GM18520 (cell line): ENCODE data around the gene DYNC1LI2.
"Not testable (repeated sequence)": the region's sequence is repeated elsewhere in the genome, so short reads cannot be mapped to it uniquely, and the experiment has no call there.

Source experiments
- ATAC-seq: cut with Tn5 transposase; IDR thresholded peaks from one replicate; pipeline ENCODE4 v1.9.1; 2021; ENCODE audit not compliant: unreplicated experiment

The DYNC1LI2 gene

DNA sequence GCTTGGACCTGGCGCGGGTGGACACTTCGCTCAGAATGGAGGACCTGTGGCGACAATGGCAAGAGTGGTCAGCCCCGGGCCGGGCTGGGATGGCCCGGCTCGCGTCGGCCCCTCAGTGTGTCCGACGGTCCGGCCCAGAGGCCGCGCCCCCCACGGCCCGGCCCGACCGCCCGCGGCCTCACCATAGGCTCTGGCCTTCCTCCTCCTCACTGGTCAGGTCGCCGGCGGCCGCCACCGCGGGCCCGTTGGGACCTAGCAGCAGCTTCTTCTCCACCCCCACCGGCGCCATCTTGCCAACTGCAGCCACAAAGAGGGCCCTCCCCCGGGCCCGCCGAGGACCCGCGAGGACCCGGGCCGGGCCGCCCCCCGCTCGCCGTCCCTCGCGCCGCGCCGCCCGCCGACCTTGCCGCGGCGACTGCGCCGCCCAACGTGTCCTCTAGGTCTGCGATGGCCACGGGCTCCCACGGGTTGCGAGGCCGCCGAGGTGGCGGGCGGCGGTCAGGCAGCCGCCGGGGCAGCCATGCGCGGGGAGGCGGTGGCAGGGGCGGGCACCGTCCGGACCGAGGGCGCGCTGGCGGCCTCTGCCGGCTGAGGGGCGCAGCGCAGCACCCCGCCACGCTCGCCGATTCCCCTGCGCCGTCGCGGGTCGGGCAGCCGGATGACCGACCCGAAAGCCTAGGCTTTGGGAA is at the start of gene DYNC1LI2:
DYNC1LI2 (minus strand) TSS at position 307 of the 689 bp plus-strand sequence; CDS start at position 289, 18 bp downstream.
- ATAC-seq, result peak; percentile 80

DNA sequence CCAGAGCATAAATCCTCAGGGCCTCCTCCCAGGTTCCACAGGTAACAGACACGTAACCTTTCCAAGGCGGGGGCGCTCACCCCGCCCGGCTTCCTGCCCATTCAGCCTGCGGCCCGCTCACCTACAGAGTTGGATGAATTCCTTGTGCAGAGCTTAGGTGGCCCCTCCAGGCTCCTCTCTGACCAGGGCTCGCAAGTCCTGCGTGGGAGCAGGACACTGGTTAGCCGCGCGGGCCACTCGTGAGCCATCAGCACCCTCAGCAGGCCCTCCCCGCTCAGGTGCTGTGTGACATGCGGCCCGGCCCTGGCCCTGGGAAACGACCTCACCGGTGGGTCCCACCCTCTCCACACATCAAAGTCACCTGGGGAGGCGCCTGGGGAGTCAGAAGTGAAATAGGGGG is 49.4 kb upstream of the DYNC1LI2 start:
- no peak for ATAC-seq

DNA sequence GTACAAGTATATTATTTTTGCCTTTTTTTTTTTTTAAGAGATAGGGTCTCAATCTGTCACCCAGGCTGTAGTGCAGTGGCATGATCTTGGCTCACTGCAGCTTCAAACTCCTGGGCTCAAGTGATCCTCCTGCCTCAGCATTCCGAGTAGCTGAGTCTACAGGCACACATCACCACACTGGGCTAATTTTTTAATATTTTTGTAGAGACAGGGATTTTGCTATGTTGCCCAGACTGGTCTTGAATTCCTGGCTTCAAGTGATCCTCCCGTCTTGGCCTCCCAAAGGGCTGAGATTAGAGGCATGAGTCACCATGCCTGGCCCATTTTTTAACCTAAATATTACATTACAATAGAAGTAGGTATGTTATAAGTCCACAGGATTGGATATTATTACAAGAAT is 46.8 kb upstream of the DYNC1LI2 start:
- ATAC-seq, result no peak

DNA sequence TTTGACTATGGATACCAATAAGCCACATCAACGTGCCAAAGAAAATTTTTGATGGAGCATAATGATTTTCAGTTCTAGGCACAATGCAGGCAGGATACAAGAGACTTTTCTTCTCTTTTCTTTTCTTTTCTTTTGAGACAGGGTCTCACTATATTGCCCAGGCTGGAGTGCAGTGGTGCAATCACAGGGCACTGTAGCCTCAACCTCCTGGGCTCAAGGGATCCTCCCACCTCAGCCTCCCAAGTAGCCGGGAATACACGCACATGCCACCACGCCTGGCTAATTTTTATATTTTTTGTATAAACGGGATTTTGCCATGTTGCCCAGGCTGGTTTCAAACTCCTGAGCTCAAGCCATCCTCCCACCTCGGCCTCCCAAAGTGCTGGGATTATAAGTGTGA is 42.6 kb upstream of the DYNC1LI2 start:
- not testable (repeated sequence) for ATAC-seq

DNA sequence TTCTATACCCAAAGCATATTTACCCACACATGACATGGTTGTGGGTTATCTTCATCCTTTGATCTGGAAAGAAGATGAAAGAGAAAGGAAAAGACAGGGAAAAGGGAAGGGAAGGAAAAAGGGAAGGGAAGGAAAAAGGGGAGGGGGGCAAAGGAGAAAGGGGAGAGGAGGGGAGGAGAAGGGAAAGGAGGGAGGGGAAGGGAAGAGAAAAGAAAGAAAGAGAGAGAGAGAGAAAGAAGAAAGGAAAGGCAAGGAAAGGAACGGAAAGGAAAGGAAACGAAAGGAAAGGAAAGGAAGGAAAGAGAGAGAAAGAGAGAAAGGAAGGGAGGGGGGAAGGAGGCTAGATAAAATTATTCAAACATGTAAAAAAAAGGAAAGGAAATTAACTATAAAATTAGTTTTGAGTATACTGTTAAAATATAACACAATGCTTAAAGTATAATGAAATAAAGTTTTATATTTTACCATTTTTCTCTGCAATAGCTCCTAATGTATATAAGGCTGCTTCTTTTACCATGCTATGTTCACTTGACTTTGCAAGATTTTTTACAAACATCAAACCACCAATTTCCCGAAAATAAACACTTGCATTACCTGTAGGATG is 38.8 kb upstream of the DYNC1LI2 start:
- ATAC-seq, result no peak

DNA sequence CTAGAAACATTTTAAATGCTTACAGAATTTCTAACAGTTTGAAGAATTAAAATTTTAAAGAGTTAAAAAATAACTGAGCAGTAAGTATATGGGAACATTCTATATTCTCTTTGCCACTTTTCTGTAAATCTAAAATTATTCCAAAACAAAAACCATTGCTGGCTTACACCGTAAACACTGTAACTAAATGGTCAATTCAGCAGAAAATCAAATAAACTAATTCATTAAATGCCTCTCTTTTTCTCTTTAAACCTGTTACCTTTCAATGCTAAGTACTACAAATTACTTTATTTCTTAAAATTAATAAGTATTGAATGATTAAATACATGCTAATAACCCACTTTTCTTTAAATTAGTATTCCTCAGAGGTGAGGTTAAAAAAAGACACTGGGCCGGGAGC is 36.0 kb upstream of the DYNC1LI2 start:
- no peak for ATAC-seq

DNA sequence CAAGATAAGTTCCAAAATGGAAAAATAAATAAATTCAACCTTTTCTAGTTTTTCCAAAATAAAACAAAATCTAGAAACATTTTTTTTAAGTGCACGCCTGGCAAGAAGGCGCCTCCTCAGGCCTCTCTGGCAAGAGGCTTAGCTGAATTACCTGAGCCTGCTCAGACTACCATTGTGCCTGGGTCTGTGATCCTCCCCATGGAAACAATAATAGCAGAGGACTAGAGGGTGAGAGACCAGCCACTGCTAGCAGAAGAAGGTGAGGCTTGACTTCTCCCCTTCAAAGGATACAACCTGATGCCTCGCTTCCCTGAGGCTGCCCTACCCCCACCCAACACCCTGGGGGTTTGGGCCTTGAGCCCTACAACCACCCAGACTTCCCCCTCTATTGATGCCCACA is 35.1 kb upstream of the DYNC1LI2 start:
- ATAC-seq, result no peak

DNA sequence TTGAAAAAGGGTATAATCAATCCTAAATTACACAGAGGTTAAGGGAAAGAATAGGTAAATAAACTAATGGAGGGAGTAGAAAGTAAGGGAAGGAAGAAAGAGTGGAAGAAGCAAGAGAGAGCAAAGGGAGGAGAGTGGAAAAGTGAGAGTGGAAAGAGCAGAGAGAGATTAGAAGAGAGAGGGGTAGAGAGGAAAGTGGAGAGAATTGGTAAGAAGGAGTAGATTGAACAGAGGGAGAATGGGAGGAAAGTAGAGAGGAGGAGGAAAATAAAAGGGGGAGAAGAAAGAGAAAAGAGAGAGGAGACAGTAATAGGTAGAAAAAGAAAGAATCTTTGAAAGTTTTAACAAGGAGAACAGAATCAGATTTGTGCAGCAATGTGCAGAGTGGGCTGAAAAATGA is 25.0 kb upstream of the DYNC1LI2 start:
- ATAC-seq, result no peak

DNA sequence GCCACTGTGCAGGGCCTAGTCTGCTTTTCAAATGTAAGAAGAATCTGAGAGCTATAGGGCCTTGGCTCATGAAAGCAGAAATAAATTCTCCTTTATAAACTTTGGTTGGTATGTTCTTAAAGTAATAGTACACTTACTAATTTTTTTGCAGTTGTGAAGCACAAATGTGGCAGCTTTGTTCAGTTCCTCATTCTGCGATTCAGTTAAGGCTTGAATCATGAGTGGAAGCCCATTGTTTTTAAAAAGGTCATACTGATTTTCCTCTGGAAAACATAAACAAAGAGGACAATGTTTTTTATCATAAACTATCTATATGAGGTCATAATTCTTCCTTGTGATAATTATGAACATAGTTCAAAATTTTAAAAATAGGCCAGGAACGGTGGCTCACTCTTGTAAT is 23.6 kb upstream of the DYNC1LI2 start:
- no peak for ATAC-seq

DNA sequence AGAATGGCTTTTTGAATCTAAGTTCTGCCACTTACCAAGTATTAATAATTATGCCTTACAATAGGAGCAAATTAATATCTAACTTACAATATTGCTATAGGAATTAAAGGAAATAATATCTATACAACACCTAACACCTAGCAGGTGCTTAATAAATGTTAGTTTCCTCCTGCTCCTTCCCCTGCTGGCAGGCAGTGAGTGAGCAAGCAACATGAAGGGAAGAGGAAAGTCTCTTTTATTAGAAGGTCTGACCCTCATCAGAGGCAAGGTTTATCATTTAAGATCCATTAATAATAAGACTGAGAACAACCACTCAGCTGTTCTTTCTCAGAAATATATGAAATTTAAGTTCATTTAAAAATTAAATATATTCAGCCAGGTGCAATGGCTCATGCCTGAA is 6.7 kb upstream of the DYNC1LI2 start:
- ATAC-seq, result no peak

DNA sequence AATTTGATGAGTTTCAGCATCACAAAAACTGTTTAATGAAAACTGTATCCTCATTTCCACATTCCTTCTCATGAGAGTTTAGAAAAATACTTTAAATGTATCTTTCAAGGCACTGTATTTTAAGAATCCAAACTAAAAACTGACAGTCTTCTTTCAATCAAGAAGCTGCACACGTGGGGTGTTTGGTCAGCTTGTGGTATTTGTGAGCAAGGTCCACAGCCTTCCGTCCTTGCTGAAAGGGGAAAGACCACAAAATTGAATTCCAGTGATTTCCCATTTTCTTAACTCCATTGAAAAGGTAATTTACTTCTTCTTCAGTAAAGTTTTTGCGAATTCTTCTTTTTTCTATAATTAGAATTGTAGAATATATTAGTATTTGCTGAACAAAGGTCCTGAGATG is 3.4 kb upstream of the DYNC1LI2 start:
- ATAC-seq, result no peak

DNA sequence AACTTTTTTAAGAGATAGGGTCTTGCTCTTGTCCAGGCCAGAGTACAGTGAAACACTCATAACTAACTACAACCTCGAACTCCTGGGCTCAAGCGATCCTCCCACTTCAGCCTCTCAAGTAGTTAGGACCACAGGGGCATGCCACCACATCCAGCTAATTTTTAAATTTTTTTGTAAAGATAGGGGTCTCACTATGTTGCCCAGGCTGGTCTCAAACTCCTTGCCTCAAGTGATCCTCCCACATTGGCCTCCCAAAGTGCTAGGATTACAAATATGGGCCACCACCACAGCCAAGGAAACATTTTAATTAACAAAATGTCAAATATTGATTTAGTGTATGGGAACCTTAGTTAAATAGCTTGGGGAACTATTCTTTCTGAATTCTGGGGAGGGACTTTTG is 2.8 kb upstream of the DYNC1LI2 start:
- no peak for ATAC-seq

DNA sequence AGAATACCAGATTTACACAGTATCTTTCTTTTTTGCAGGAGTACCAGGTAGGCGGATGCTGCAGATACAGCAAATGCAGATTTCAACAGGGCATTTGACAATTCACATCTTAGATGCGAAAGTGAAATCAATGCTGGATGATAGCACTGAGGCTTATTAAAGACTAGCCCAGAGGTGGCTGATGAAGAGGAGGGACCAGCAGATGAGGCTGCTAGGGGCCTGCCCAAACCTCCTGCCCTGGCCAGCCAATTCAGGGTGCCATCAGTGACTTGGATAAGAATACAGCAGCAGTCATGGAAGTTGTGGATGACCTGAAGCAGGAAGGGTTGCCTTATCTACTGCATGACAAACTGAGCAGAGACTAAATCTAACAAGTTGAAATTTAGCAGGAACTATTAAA is 1.5 kb upstream of the DYNC1LI2 start:
- ATAC-seq, result no peak

DNA sequence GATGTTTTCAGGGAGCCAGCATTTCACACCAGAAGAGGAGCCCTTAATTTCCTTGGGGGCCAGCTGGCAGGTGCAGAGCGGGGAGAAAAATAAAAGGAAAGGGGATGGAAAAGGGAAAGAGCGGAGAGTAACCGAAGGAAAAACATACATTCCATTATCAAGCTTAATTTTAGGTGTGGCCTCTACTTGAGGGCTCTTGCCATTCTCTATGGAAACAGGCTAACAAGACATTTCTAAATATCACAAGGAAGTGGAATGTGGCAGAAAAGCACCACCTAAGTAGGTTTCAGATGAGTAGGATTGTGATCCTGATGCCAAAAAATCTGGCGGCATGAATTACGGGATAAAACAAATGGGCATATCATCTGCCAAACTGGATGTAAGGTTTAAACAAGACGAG is 970 bp upstream of the DYNC1LI2 start:
- ATAC-seq, result no peak

DNA sequence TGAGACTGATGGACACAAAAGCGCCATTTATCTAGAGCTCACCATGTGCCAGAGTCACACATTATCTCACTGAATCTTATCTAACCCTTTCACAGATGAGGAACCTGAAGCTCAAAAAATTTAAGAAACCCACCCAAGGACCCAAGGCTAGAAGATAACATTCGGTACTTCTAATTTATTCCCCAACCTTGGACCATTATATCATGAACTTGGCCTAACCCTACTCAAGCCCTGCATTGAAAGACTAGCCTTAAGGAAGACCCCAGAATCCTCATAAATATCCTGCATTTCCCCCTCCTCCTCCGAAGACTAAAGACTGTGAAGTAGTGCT is 548 bp upstream of the DYNC1LI2 start:
- no peak for ATAC-seq

DNA sequence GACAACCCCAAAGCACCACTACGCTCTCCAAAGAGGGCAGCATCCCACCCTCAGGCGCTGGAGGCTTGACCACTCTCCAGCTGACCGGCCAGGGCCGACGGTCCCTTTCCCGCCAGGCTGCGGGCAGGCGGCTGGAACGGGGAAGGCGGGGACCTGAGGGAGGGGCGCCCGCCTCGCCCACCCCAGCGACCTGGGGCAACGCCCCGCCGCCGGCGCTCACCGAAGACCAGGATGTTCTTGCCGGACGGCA is 431 bp downstream of the DYNC1LI2 start:
- ATAC-seq, result no peak

DNA sequence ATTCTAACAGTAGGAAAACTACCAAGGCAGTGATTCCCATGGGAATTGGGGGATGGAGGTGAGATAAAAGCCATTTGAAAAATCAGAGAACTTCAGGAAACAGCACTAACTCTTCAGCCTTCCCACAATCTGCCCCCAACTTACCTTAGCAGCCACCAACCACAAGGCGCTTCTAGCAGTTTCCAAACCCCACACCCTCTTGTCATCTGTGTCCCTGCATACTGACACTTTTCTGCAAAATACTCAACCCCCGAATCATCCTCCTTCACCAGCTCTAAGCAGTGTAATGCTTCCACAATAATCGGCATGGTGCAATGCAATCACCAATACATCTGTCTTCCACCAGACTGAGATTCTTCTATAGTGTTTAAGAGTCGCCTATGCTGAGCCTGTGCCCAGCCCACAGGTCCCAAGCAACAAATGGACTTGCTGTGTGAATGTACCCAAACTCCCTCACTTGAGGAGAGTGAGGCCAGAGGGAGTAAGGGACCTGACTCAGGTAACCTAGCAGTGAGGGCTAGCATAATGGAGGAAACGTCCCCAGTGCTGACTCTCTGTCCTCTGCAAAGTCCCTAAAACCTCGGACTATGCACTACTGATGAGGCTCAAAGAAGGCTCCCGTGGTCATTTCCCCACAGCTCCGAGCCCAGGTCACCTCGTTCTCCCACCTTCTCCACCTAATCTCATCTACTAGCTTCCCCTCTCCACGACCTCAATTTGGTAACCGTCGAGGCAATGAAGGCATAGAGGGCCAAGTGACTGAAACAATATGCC is 943 bp downstream of the DYNC1LI2 start:
- no peak for ATAC-seq

DNA sequence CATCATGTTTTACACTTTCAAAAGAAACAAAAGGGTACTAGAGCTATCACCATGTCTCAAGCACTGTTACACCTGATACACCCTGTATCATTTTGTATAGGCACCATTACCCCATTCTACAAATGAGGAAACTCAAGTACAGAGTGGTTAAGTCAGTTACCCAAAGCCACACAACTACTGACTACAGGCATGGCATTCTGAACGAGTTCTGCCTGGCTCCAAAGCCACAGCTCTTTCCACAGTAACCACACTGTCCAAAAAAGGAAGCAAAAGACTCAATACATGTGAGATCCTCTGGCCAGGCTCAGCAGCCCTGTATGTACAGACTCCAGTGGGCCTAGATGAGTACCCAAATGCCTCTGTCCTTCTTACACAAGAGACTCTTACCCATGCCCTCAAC is 4.7 kb downstream of the DYNC1LI2 start:
- no peak for ATAC-seq

DNA sequence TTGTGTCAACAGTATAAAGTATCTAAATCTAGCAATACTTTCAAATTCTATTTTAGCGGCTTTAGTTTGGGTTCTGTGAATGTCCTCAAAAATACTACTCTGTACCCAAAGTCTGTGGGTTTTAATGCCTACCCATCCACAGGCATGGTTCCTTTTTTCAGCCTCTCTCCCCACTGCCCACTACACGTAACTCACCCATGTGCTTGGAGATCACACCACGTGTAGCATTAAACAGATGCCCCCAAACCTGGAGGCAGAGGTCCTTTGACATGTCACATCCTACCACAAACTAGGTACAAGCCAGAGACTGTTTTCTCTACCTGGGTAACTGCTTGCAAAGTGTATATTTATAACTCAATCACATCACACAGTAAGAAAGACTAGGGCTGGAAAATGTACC is 5.4 kb downstream of the DYNC1LI2 start:
- no peak for ATAC-seq

DNA sequence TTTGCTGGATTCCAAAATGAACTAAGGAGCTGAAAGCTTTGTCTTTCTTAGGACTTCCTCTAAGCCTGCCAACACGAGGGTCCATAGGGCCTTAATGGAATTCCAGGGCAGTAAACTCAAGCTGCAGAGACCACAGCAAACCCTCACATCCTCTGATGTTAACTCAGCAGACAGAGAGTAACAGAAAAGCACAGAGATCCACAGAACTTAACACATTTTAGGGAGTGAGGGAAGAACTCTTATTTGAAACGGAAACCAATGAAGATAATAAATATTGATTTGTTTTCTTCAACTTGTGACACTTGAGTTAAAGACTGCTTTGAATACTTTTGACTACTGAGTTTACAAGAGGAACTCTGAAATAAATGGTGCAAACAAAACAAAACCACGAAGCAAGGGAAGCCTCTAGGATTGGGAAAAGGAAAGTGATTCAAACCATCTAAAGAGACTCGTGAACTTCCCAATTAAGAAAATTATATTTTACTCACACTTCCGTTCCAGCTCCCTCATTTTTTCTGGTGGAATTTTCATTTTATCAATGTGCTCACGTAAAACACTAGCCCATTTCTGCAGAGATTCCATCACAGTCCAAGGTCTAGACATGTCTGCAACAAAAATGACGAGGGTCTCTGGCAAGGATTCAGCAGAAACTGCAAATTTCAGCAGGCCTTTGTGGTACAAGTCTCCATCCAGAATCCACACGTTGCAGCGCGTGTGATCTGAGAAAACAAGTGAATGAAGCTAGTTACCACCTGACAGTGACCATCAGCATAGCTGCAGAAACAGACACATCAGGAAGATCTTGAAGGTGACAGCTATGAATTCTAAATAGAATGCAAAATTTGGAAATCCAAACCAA is 9.2 kb downstream of the DYNC1LI2 start:
- no peak for ATAC-seq

DNA sequence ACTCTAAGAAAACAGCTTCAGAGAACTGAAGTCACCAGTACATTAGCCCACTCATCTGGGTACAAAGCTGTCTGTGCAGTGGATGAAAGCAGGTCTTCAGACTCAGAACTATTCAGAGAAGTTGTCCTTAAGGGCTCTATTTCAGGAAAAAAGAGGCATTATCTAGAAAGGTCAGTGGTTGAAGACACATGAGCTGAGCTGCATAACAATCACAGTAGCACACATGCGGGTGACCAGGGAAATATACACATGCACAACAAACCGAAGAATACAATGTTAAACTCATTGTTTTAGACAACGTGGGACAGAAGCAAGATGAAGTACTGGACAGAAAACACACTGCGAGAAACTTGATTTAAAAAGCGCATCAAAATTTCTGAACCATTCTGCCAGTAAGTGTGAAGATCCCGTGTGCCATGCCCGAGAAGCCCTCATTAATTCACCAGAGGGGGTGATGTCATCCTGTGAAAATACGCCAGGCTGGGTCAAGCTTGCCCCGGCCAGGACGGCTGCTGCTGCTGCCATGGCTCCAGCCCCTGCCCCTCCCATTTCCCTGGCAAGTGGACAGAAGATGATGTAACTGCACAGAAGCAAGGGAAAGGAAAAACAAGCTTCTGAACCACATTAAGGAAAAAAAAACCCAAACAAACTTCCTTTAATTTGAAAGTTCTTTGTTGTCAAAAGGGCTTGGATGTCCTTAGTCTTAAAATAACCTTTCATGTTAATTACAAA is 10.1 kb downstream of the DYNC1LI2 start:
- no peak for ATAC-seq
